IPS-18a (cell line): ENCODE data around the gene MED12L.

Experiments
- H3K27ac ChIP-seq: one replicate; pipeline ENCODE4 v1.5.1; 2013; ENCODE audit warnings: low read length
- H3K27me3 ChIP-seq: one replicate; pipeline ENCODE4 v1.6.1; 2013; ENCODE audit warnings: mild to moderate bottlenecking, low read length; ENCODE audit not compliant: control insufficient read depth, insufficient read depth
- H3K36me3 ChIP-seq: one replicate; pipeline ENCODE4 v1.6.1; 2013; ENCODE audit warnings: low read depth, low read length; ENCODE audit not compliant: control insufficient read depth
- H3K4me1 ChIP-seq: one replicate; pipeline ENCODE4 v1.6.1; 2013; ENCODE audit warnings: low read depth, low read length; ENCODE audit not compliant: control insufficient read depth
- H3K4me3 ChIP-seq: one replicate; pipeline ENCODE4 v1.5.1; 2013; ENCODE audit warnings: low read length
- H3K9ac ChIP-seq: one replicate; pipeline ENCODE4 v1.6.1; 2013; ENCODE audit warnings: mild to moderate bottlenecking, low read length, moderate library complexity
- H3K9me3 ChIP-seq: one replicate; pipeline ENCODE4 v1.6.1; 2013; ENCODE audit warnings: low read depth, low read length; ENCODE audit not compliant: control insufficient read depth

Gene MED12L

GRCh38 chr3:151276038-151276686, 190.7 kb downstream of the MED12L start:
- H3K27me3 ChIP-seq, result no peaks in the 10 kb centered on the region
- H3K27ac ChIP-seq, result no peak overlapping the region
- no peak overlapping the region for H3K4me3 ChIP-seq
- H3K9me3 ChIP-seq, result no peaks in the 10 kb centered on the region
- H3K4me1 ChIP-seq, result no peaks in the 10 kb centered on the region
- H3K9ac ChIP-seq, result no peak overlapping the region
- no peaks in the 10 kb centered on the region for H3K36me3 ChIP-seq

- no peak overlapping the region for H3K9ac ChIP-seq
- no peaks in the 10 kb centered on the region for H3K4me1 ChIP-seq
- H3K9me3 ChIP-seq, result no peaks in the 10 kb centered on the region
- no peak overlapping the region for H3K4me3 ChIP-seq
- H3K36me3 ChIP-seq, result no peaks in the 10 kb centered on the region
- H3K27ac ChIP-seq, result no peak overlapping the region
- no peaks in the 10 kb centered on the region for H3K27me3 ChIP-seq
These were observed 191.2 kb downstream of the MED12L start for GRCh38 chr3:151276687-151277042.

- Histone ChIP-seq H3K36me3 (no peaks in the 10 kb centered on the region), H3K4me1 (no peaks in the 10 kb centered on the region), H3K9me3 (no peaks in the 10 kb centered on the region), H3K4me3 (no peak within 1 kb of the TSS), H3K27me3 (no peaks in the 10 kb centered on the region), H3K9ac (no peak within 1 kb of the TSS), H3K27ac (no peak within 1 kb of the TSS)
These were observed 192.8 kb downstream of the MED12L start, which contains the start of gene P2RY14 for GRCh38 chr3:151278230-151278629. Gene P2RY14 (minus strand): TSS chr3:151278542. CDS start chr3:151214316, 64,226 bp downstream.

- Histone ChIP-seq H3K36me3 (no peaks in the 10 kb centered on the region), H3K9ac (no peak overlapping the region), H3K9me3 (no peaks in the 10 kb centered on the region), H3K27ac (no peak overlapping the region), H3K4me3 (no peak overlapping the region), H3K4me1 (peaks cover 4% of the 10 kb centered on the region), H3K27me3 (no peaks in the 10 kb centered on the region)
These were observed 196.3 kb downstream of the MED12L start for GRCh38 chr3:151281671-151282324.

- no peaks in the 10 kb centered on the region for H3K9me3 ChIP-seq
- H3K9ac ChIP-seq, result no peak overlapping the region
- no peaks in the 10 kb centered on the region for H3K36me3 ChIP-seq
- peaks cover 4% of the 10 kb centered on the region for H3K4me1 ChIP-seq
- no peak overlapping the region for H3K27ac ChIP-seq
- H3K4me3 ChIP-seq, result no peak overlapping the region
- H3K27me3 ChIP-seq, result no peaks in the 10 kb centered on the region
These were observed 197.5 kb downstream of the MED12L start for GRCh38 chr3:151282921-151283320.

DNA sequence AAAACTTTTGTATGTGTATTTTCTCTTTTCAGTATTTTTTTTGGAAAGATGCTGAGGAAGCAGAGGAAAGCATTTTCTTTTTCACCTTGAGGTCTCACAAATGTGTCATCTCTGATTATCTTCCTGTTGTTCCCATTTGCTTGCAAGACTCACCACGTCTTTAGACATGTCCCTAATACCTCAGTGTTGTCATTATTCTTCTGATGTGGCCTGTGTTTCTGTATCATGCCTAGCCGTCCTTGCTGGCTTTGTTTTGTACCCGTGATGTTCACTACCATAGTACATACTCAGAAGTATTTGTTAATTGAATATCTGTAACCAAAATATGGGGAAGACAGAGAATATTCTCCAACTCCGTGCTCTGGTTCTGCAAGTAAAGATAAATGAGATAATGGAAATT, 197.9 kb downstream of the MED12L start:
- Histone ChIP-seq H3K9ac (no peak overlapping the region), H3K4me1 (peaks cover 4% of the 10 kb centered on the region), H3K27ac (no peak overlapping the region), H3K27me3 (no peaks in the 10 kb centered on the region), H3K9me3 (no peaks in the 10 kb centered on the region), H3K36me3 (no peaks in the 10 kb centered on the region), H3K4me3 (no peak overlapping the region)

- Histone ChIP-seq H3K36me3 (no peaks in the 10 kb centered on the region), H3K4me1 (peaks cover 4% of the 10 kb centered on the region), H3K4me3 (no peak overlapping the region), H3K27me3 (no peaks in the 10 kb centered on the region), H3K9ac (no peak overlapping the region), H3K9me3 (no peaks in the 10 kb centered on the region), H3K27ac (no peak overlapping the region)
These were observed 198.5 kb downstream of the MED12L start for GRCh38 chr3:151283907-151284461.

DNA sequence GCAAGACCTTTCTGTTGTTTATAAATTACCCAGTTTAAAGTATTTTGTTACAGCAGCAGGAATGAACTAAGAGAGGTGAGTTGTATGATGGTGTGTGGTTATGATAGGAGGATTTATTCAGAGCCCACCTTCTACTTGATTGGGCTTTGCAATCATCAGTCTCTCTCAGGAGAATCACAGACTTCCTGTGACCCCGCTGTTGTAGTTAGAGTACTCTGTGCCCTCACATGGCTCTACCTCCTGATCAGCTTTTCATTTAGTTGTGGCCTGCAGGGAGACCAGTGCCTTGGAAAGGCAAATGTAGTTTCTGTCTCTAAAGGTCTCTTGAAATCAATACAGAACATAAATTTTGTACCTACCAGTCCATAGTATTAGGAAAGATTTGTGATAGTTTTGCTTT, 200.5 kb downstream of the MED12L start:
- Histone ChIP-seq H3K4me1 (peaks cover 4% of the 10 kb centered on the region), H3K9me3 (no peaks in the 10 kb centered on the region), H3K27me3 (no peaks in the 10 kb centered on the region), H3K36me3 (no peaks in the 10 kb centered on the region), H3K9ac (no peak overlapping the region), H3K4me3 (no peak overlapping the region), H3K27ac (no peak overlapping the region)

DNA sequence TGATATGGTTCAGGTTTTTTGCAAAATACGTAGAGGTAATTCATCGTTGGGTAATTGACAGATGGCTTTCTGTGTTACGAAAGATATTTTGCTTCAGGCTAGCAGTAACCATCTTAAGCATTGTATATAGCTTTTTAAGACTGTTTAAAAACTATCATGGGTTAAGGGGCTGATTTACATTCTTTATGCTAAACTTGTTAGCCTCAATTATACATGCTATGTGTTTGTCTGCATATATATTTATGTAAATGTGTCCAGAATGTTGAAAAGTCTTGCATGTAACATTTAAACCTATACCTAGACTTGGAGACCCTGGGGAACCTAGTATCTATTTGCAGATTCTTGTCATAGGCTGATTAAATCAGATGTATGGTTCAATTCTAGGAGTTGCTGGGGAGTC, 204.0 kb downstream of the MED12L start:
- no peak overlapping the region for H3K27ac ChIP-seq
- H3K4me1 ChIP-seq, result peaks cover 4% of the 10 kb centered on the region
- no peaks in the 10 kb centered on the region for H3K27me3 ChIP-seq
- no peak overlapping the region for H3K9ac ChIP-seq
- H3K36me3 ChIP-seq, result no peaks in the 10 kb centered on the region
- H3K9me3 ChIP-seq, result no peaks in the 10 kb centered on the region
- H3K4me3 ChIP-seq, result no peak overlapping the region

DNA sequence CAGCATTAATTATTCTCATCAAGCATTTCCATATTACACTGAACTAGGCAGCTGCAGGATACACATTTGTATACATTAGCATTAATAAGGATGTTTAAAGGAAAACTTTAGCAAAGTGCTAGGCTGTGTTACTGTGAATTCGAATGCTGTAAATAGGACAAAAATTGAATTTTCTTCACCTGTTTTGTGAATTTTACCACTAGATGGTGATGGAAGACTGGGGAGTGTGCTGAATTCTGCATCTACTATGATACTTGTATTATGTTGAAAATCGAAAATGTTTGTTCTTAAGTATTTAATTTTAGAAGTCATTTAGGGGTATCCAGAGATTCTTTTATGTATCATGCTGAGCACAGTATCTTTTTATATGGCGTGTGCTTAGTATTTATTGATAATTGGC, 205.2 kb downstream of the MED12L start:
- Histone ChIP-seq H3K4me1 (peaks cover 4% of the 10 kb centered on the region), H3K27me3 (no peaks in the 10 kb centered on the region), H3K9ac (no peak overlapping the region), H3K36me3 (no peaks in the 10 kb centered on the region), H3K9me3 (no peaks in the 10 kb centered on the region), H3K27ac (no peak overlapping the region), H3K4me3 (no peak overlapping the region)

- no peaks in the 10 kb centered on the region for H3K4me1 ChIP-seq
- no peak overlapping the region for H3K4me3 ChIP-seq
- H3K27ac ChIP-seq, result no peak overlapping the region
- H3K36me3 ChIP-seq, result no peaks in the 10 kb centered on the region
- H3K9me3 ChIP-seq, result no peaks in the 10 kb centered on the region
- H3K27me3 ChIP-seq, result no peaks in the 10 kb centered on the region
- H3K9ac ChIP-seq, result no peak overlapping the region
These were observed 207.7 kb downstream of the MED12L start for GRCh38 chr3:151293127-151293526.

DNA sequence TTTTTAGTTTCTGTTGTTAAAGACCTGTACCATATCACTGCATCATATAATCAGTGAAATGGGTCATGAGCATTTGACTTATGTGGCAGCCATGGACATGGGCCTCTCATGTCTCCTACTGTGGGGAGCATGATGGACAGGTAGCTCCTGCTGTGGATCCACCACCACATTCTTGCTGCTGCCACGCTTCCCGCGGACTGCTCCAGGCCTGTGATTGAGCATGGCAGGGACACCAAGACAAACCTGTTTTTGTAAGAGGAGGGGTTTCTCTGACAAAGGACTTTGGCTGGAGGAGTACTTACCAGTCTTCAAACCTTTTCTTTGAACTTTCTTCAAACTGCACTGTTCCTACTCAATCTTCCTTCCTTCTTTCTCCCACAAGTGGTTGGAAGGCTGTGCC, 210.8 kb downstream of the MED12L start:
- Histone ChIP-seq H3K9ac (no peak overlapping the region), H3K27me3 (no peaks in the 10 kb centered on the region), H3K9me3 (no peaks in the 10 kb centered on the region), H3K27ac (no peak overlapping the region), H3K4me3 (no peak overlapping the region), H3K4me1 (no peaks in the 10 kb centered on the region), H3K36me3 (no peaks in the 10 kb centered on the region)
